GM23338 (cell line): ENCODE measurements around the gene CLDN7. TPM values are rescaled to one million over a fixed set of nuclear protein-coding genes. Genes with fewer than 3 reads are reported as not detected.

Experiments
- ATAC-seq: fragments of 200-7000 bp; cut with Tn5 transposase; 3 replicates; pipeline ENCODE4 v1.9.1; 2020
- DNase-seq: peaks from one replicate; pipeline ENCODE4 v3.0.0-alpha.2; 2015; ENCODE audit warnings: low spot score
- H2AFZ ChIP-seq: fragments of 200-600 bp; sonication (generic); 2 replicates; pipeline ENCODE4 v1.8.0; 2016; ENCODE audit warnings: antibody characterized with exemption, mild to moderate bottlenecking, moderate library complexity
- H3F3A ChIP-seq: fragments of 200-600 bp; sonication (generic); replicated peaks from 2 replicates; pipeline ENCODE4 v1.8.0; 2017; ENCODE audit warnings: antibody characterized with exemption, mixed run types, low read depth
- H3K27ac ChIP-seq: fragments of 200-600 bp; sonication (generic); 2 replicates; pipeline ENCODE4 v1.6.1; 2016; ENCODE audit warnings: low read depth
- H3K27me3 ChIP-seq: fragments of 200-600 bp; sonication (generic); 2 replicates; pipeline ENCODE4 v1.8.0; 2016; ENCODE audit warnings: mild to moderate bottlenecking, mixed run types, moderate library complexity; ENCODE audit not compliant: insufficient read depth
- H3K36me3 ChIP-seq: fragments of 200-600 bp; sonication (generic); 2 replicates; pipeline ENCODE4 v1.8.0; 2016; ENCODE audit warnings: mild to moderate bottlenecking; ENCODE audit not compliant: insufficient read depth
- H3K4me1 ChIP-seq: fragments of 200-600 bp; sonication (generic); 2 replicates; pipeline ENCODE4 v1.8.0; 2016; ENCODE audit warnings: mild to moderate bottlenecking, moderate library complexity; ENCODE audit not compliant: insufficient read depth
- H3K4me2 ChIP-seq: fragments of 200-600 bp; sonication (generic); 2 replicates; pipeline ENCODE4 v1.7.1; 2017; ENCODE audit warnings: mixed run types
- H3K4me3 ChIP-seq: fragments of 200-600 bp; sonication (generic); 2 replicates; pipeline ENCODE4 v1.6.1; 2016; ENCODE audit warnings: mixed run types
- H3K79me2 ChIP-seq: fragments of 200-600 bp; sonication (generic); replicated peaks from 2 replicates; pipeline ENCODE4 v1.8.0; 2017; ENCODE audit warnings: mild to moderate bottlenecking; ENCODE audit not compliant: insufficient read depth
- H3K9me2 ChIP-seq: fragments of 200-600 bp; sonication (generic); 2 replicates; pipeline ENCODE4 v1.8.0; 2017; ENCODE audit not compliant: insufficient read depth
- H4K20me1 ChIP-seq: fragments of 200-600 bp; sonication (generic); replicated peaks from 2 replicates; pipeline ENCODE4 v1.8.0; 2017; ENCODE audit warnings: mild to moderate bottlenecking; ENCODE audit not compliant: insufficient read depth
- H3K27ac Mint-ChIP-seq: 2 replicates; pipeline ENCODE4 v1.8.0; 2020; ENCODE audit warnings: inconsistent platforms, mild to moderate bottlenecking, moderate library complexity, mixed read lengths
- H3K27me3 Mint-ChIP-seq: 3 replicates; pipeline ENCODE4 v1.8.0; 2022; ENCODE audit warnings: low read depth, mild to moderate bottlenecking, moderate library complexity, mixed read lengths, inconsistent platforms; ENCODE audit not compliant: insufficient read depth, poor library complexity
- H3K36me3 Mint-ChIP-seq: 3 replicates; pipeline ENCODE4 v1.8.0; 2021; ENCODE audit warnings: low read depth, mild to moderate bottlenecking, inconsistent platforms, moderate library complexity, mixed read lengths
- H3K4me1 Mint-ChIP-seq: 3 replicates; pipeline ENCODE4 v1.8.0; 2020; ENCODE audit warnings: mild to moderate bottlenecking, inconsistent platforms, mixed read lengths
- H3K4me3 Mint-ChIP-seq: 3 replicates; pipeline ENCODE4 v1.8.0; 2021; ENCODE audit warnings: moderate library complexity, mild to moderate bottlenecking, inconsistent platforms, mixed read lengths
- H3K9me3 Mint-ChIP-seq: 3 replicates; pipeline ENCODE4 v1.8.0; 2020; ENCODE audit warnings: moderate library complexity, mild to moderate bottlenecking, inconsistent platforms, mixed read lengths
- CREB1 ChIP-seq: fragments of 250-450 bp; sonication (Bioruptor Pico); IDR thresholded peaks from 2 replicates; pipeline ENCODE4 v1.5.0; 2020; ENCODE audit warnings: low read depth, mild to moderate bottlenecking, moderate library complexity
- EZH2 ChIP-seq: fragments of 200-600 bp; sonication (generic); IDR thresholded peaks from one replicate; pipeline ENCODE4 v1.8.0; 2017; ENCODE audit warnings: antibody characterized with exemption, mild to moderate bottlenecking, low read depth; ENCODE audit not compliant: unreplicated experiment
- EZH2phosphoT487 ChIP-seq: fragments of 200-600 bp; sonication (generic); IDR thresholded peaks from one replicate; pipeline ENCODE4 v1.8.1; 2018; ENCODE audit warnings: antibody characterized with exemption; ENCODE audit not compliant: unreplicated experiment
- NANOG ChIP-seq: IDR thresholded peaks from 2 replicates; pipeline ENCODE4 v1.6.1; 2016; ENCODE audit warnings: antibody characterized with exemption, borderline replicate concordance
- polyA plus RNA-seq: library from polyadenylated mRNA; unstranded; fragments of >200 nt; fragmentation: Nextera tagmentation; extraction: Ambion mirVana; gene quantifications from 2 replicates; pipeline ENCODE4 v1.2.1, GENCODE V29; 2016
- total RNA-seq: library from RNA; depleted of rRNA; stranded (reverse); fragments of >200 nt; shearing (Covaris generic); gene quantifications from 2 replicates; pipeline ENCODE4 v1.2.3, GENCODE V29; 2014
- TF ChIP-seq, protein P1 (sequence below): fragments of 250-450 bp; sonication (Bioruptor Pico); IDR thresholded peaks from 2 replicates; pipeline ENCODE4 v1.5.0; 2020; ENCODE audit warnings: mild to moderate bottlenecking, moderate library complexity
- TF ChIP-seq, protein P2 (sequence below): IDR thresholded peaks from 2 replicates; pipeline ENCODE4 v1.6.1; 2016; ENCODE audit warnings: antibody characterized with exemption

The CLDN7 gene
- total and polyA plus RNA-seq, 2 experiments from 2014 or later: 50.7 to 111 TPM

DNA sequence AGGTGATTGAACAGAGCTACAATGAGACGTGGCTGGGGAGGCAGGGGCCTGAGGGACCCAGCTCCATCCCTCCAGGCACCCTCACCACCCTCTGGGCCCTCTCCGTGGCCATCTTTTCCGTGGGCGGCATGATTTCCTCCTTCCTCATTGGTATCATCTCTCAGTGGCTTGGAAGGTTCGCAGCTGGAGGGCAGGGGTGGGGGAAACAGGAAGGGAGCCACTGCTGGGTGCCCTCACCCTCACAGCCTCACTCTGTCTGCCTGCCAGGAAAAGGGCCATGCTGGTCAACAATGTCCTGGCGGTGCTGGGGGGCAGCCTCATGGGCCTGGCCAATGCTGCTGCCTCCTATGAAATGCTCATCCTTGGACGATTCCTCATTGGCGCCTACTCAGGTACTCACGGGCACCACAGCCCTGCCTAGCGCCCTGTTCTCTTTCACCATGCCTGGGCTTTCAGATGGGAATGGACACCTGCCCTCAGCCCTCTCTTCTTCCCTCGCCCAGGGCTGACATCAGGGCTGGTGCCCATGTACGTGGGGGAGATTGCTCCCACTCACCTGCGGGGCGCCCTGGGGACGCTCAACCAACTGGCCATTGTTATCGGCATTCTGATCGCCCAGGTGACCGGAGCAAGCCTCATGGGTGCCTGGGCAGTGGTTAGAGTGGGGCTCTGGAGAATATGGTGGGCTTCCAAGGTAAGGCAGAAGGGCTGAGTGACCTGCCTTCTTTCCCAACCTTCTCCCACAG, 21.4 kb upstream of the CLDN7 start (continued):
- TF ChIP-seq, protein P1, sequence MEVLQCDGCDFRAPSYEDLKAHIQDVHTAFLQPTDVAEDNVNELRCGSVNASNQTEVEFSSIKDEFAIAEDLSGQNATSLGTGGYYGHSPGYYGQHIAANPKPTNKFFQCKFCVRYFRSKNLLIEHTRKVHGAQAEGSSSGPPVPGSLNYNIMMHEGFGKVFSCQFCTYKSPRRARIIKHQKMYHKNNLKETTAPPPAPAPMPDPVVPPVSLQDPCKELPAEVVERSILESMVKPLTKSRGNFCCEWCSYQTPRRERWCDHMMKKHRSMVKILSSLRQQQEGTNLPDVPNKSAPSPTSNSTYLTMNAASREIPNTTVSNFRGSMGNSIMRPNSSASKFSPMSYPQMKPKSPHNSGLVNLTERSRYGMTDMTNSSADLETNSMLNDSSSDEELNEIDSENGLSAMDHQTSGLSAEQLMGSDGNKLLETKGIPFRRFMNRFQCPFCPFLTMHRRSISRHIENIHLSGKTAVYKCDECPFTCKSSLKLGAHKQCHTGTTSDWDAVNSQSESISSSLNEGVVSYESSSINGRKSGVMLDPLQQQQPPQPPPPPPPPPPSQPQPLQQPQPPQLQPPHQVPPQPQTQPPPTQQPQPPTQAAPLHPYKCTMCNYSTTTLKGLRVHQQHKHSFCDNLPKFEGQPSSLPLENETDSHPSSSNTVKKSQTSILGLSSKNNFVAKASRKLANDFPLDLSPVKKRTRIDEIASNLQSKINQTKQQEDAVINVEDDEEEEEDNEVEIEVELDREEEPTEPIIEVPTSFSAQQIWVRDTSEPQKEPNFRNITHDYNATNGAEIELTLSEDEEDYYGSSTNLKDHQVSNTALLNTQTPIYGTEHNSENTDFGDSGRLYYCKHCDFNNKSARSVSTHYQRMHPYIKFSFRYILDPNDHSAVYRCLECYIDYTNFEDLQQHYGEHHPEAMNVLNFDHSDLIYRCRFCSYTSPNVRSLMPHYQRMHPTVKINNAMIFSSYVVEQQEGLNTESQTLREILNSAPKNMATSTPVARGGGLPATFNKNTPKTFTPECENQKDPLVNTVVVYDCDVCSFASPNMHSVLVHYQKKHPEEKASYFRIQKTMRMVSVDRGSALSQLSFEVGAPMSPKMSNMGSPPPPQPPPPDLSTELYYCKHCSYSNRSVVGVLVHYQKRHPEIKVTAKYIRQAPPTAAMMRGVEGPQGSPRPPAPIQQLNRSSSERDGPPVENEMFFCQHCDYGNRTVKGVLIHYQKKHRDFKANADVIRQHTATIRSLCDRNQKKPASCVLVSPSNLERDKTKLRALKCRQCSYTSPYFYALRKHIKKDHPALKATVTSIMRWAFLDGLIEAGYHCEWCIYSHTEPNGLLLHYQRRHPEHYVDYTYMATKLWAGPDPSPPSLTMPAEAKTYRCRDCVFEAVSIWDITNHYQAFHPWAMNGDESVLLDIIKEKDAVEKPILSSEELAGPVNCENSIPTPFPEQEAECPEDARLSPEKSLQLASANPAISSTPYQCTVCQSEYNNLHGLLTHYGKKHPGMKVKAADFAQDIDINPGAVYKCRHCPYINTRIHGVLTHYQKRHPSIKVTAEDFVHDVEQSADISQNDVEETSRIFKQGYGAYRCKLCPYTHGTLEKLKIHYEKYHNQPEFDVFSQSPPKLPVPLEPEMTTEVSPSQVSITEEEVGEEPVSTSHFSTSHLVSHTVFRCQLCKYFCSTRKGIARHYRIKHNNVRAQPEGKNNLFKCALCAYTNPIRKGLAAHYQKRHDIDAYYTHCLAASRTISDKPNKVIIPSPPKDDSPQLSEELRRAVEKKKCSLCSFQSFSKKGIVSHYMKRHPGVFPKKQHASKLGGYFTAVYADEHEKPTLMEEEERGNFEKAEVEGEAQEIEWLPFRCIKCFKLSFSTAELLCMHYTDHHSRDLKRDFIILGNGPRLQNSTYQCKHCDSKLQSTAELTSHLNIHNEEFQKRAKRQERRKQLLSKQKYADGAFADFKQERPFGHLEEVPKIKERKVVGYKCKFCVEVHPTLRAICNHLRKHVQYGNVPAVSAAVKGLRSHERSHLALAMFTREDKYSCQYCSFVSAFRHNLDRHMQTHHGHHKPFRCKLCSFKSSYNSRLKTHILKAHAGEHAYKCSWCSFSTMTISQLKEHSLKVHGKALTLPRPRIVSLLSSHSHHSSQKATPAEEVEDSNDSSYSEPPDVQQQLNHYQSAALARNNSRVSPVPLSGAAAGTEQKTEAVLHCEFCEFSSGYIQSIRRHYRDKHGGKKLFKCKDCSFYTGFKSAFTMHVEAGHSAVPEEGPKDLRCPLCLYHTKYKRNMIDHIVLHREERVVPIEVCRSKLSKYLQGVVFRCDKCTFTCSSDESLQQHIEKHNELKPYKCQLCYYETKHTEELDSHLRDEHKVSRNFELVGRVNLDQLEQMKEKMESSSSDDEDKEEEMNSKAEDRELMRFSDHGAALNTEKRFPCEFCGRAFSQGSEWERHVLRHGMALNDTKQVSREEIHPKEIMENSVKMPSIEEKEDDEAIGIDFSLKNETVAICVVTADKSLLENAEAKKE (CRISPR knock-in tag): no peak

DNA sequence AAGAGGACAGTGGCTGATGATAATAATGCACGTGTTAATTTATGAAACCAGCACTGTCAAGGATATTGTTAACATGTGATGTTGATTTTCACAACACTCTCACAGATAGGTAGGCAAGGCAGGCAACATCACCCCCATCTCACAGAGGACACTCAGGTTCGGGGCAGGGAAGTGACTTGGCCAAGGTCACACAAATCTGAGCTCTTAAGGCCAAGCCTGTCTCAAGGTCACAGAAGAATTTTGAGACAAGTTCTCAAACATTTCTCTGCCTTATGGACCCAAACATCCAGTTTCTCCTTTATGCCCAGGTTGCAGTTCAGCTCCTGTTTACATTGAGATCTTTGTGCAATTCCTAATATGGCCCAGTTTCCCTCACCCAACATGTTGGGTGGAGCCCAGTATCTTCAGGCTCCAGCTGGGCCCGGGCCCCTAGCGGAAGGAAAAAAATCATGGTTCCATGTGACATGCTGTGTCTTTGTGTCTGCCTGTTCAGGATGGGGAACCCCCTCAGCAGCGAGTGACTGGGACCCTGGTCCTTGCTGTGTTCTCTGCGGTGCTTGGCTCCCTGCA, 20.6 kb upstream of the CLDN7 start:
- Mint-ChIP-seq H3K9me3 (no peaks in the 10 kb centered on the region; the same call in 2 of the 3 replicates), H3K36me3 (peaks cover 8% of the 10 kb centered on the region), H3K4me3 (peak overlapping the region; percentile 59), H3K27ac (no peak overlapping the region), H3K27me3 (peaks cover 21% of the 10 kb centered on the region), H3K4me1 (peaks cover 24% of the 10 kb centered on the region)
- H2AFZ ChIP-seq: no peak overlapping the region
- peaks cover 15% of the 10 kb centered on the region; the same call in 1 of the 2 replicates for H3F3A ChIP-seq
- H3K4me3 ChIP-seq: peak overlapping the region; percentile 89
- H4K20me1 ChIP-seq: peaks cover 3% of the 10 kb centered on the region; the same call in 1 of the 2 replicates
- no peak for ATAC-seq
- no peak overlapping the region for H3K27ac ChIP-seq
- no peaks in the 10 kb centered on the region for H3K79me2 ChIP-seq
- H3K36me3 ChIP-seq: peaks cover 5% of the 10 kb centered on the region; the same call in 1 of the 2 replicates
- peak overlapping the region; percentile 86 for H3K4me2 ChIP-seq
- H3K27me3 ChIP-seq: peaks cover 10% of the 10 kb centered on the region
- H3K4me1 ChIP-seq: peaks cover 13% of the 10 kb centered on the region; the same call in 1 of the 2 replicates
- no peak for DNase-seq
- H3K9me2 ChIP-seq: no peaks in the 10 kb centered on the region
- TF ChIP-seq, protein P2, sequence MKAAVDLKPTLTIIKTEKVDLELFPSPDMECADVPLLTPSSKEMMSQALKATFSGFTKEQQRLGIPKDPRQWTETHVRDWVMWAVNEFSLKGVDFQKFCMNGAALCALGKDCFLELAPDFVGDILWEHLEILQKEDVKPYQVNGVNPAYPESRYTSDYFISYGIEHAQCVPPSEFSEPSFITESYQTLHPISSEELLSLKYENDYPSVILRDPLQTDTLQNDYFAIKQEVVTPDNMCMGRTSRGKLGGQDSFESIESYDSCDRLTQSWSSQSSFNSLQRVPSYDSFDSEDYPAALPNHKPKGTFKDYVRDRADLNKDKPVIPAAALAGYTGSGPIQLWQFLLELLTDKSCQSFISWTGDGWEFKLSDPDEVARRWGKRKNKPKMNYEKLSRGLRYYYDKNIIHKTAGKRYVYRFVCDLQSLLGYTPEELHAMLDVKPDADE: no peak
- no peak for TF ChIP-seq EZH2
- TF ChIP-seq, protein P1 (CRISPR knock-in tag): no peak
- no peak for TF ChIP-seq EZH2phosphoT487
- TF ChIP-seq CREB1 (CRISPR knock-in tag): no peak
- no peak for TF ChIP-seq NANOG
